Effector CD8-positive, alpha-beta T cell (primary cell): Measurements from ENCODE around the gene BOD1.

ENCODE experiments used
- DNase-seq: peaks from one replicate; lab custom pipeline; 2025; lab: John Stamatoyannopoulos, UW

Gene BOD1

GRCh38 chr5:173577166-173577565 is 39.3 kb downstream of the BOD1 start:
- no peak for DNase-seq

DNA sequence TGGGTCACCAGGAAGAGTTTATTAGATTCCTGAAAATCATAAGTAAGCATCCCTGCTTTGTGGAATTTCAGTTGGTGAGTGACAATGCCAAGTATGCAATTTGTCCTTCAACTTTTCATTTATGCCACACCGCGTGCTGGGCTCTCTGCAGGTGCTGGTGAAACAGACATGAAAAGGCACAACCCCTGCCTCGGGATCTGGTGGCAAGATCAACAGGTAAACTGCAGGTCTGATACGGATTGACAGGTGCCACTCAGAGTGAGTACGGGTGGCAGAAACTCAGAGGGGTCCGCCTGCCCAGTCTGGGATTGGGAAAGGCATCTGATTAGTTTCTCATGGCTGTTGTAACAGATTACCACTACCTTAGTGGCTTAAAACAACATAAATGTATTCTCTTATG is 40.5 kb downstream of the BOD1 start:
- DNase-seq: no peak

GRCh38 chr5:173574983-173575382 is 41.5 kb downstream of the BOD1 start:
- no peak for DNase-seq

- DNase-seq: peak; percentile 44
Observed at GRCh38 chr5:173573126-173573960, 43.1 kb downstream of the BOD1 start.

DNA sequence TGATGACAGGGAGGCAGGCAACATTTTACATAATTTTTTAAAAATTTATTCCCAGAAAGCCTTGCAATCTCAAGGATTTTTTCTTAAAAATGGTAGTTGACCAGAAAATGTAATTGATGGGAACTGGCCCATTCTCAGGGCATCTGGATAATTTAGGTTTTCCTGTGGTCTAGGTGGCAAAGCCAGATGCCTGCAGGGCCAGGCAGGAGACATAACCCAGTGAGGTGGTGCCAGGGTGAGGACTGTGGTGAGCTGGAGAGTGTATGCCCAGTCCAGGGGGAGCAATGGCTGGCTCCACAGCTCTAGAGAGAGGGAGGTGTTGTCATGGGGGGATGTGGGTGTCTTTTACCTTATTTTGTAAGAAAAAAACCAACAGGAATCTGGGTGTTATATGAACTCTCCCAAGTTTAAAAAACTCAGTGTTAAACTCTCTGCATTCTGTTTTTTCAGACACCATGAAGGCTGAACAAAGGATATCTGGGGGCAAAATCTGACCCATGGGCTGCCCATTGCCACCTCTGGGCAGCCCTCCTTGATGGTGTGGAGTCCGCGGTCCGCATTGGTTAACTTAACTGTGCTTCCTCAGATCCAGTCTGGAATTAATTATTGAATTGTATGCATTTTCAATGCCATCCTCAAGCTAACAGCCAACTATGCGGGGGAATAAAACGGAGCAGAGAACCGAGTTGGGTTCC is 43.9 kb downstream of the BOD1 start:
- no peak for DNase-seq

DNA sequence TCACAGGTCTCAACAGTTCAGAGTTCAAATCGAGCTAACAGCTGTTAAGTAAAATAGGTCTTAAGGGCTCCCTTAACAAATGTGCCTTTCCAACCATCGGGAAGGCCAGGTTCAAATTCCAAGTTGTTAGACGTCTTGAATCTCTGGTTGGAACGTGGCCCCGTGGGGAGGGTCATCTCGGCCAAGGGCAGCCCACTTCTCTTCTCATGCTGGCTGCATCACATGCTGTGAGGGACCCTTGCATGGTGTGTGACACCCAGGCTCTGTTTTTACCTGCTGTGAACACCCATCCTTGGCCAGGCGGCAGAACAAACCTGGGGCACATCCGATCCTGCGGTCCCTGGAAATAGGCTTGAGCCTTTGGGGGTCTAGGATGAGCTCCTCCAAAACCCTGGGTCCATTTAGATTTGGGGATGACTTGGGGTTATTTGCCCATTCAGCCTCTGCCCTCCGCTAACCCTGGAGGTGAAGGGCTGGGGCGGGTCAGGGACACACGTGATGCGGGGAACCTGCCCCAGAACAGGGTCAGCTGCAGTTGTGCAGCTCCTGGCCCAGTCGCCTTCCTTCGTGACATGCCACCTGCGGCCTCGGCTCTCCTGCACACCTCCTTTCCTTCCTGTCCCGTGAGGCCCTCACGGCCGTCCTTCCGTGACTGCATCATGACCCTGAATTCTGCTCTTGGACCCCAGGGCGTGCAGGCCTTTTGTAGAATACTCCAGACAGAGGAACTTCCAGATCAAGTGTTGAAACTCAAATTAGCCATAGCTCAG is 45.9 kb downstream of the BOD1 start:
- no peak for DNase-seq

DNA sequence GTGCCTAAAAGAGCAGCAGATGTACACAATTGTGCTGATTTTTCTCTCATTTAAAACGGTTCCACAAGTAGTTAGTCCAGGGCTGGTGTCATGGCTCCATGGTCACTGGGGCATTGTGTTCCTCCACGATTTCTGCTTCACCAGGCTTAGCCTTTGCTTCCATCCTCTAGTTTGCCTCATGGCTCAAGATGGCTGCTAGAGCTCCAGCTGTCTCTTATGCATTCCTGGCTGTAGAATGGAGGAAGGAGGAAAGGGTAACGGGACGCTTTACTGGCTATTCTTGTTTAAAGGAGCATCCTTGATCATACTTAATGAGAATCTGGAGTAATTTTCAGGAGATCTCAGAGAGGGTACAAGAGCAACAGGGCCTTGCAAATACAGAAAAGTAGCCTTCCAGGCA is 47.7 kb downstream of the BOD1 start:
- DNase-seq: no peak

GRCh38 chr5:173568128-173568527 is 48.3 kb downstream of the BOD1 start:
- no peak for DNase-seq

GRCh38 chr5:173567548-173567947 is 48.9 kb downstream of the BOD1 start:
- no peak for DNase-seq

GRCh38 chr5:173565491-173566072 is 50.9 kb downstream of the BOD1 start:
- no peak for DNase-seq

- DNase-seq: no peak
Observed at GRCh38 chr5:173564106-173564505, 52.3 kb downstream of the BOD1 start.

DNA sequence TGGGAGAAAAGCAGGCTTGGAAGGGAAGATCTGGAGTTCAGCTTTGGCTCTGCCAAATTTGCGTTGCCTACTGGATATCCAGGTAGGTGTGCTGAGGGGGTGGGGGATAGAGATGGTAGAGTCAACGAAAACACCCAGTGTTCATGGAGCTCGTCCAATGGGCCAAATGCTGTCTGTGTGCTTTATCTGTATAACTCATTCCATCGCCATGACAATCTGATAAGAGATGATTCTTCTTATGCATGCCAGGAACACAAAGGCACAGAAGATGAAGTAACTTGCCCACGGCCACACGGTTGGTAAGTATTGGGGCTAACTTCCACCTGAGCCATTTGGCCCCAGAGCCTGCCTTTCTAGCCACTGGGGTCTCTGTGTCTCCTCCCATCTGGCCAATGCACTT is 53.2 kb downstream of the BOD1 start:
- DNase-seq: no peak

DNA sequence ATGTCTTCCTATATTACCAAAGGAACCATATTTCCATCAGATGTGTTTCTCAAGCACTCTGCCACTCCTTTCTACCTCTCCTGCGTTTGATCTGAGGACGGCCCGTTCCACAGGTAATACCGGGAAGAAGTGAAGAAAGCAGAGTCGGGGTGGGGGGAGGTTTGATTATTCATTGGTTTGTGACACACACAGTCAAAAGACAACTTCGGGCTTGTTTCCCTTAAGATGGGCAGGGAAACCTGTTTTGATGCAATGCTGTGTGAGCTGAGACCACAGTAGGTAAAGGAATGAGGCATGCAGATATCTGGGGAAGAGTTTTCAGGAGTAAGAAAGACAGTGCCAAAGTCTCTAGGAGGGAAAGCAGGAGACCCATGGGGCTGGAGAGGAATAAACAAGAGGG is 54.0 kb downstream of the BOD1 start:
- DNase-seq: no peak
